ENCODE results near the gene PPP1R14B. TPM values are rescaled to one million over a fixed set of nuclear protein-coding genes. Genes with fewer than 3 reads are reported as not detected.
"Not testable (repeated sequence)": the region's sequence is repeated elsewhere in the genome, so short reads cannot be mapped to it uniquely, and the experiment has no call there.

The PPP1R14B gene
- total RNA-seq, 1 donor from 2014 or later, result 74.7 TPM

DNA sequence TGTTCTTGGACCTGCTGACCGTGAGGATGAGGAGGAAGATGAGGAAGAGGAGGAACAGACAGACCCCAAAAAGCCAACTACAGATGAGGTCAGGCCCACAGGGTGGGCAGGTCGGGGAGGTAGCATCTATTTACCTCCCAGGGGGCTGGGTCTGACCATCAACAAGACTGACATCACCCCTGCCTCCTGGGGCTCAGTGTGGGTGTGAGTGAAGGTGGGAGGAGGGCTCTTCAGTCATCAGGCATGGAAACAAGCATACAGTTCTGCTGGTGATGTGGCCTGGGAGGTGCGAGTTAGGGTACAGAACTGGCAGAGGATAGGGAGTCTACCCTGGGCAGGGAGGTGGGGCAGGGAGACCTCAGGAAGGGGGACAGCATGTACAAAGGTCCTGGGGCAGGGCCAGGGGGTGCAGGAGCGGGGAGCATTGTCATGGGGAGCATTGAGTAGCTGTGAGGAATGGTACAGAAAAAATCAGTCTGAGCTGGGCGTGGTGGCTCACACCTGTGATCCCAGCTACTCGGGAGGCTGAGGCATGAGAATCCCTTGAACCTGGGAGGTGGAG lies 13.5 kb upstream of the PPP1R14B start:
- no peak for DNase-seq (ENCODE audit: low spot score)

- DNase-seq (ENCODE audit: low spot score), result no peak
Measured at GRCh38 chr11:64259533-64260067, 12.9 kb upstream of the PPP1R14B start.

DNA sequence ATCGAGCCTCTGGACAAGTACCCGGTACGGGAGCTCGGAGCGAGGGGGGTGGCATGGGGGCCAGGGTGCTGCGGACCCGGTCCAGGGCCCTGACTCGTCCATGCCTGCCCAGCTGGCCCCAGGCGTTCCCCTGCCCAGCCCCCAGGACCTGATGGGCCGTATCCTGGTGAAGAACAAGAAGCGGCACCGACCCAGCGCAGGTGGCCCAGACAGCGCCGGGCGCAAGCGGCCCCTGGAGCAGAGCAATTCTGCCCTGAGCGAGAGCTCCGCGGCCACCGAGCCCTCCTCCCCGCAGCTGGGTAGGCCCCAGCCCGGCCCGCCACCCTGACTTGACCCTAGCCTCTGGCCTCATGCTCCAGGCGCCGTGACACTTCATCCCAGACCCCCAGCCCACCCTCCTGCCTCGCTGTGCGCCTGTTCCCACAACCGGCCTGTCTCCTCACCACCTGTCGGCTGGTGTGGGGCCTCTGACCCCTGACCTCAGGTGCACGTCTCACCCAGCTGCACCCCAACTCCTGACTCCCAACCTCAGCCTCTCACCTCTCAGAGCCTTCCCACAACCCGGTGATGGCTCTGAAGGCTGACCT lies 12.3 kb upstream of the PPP1R14B start:
- no peak for DNase-seq (ENCODE audit: low spot score)

DNA sequence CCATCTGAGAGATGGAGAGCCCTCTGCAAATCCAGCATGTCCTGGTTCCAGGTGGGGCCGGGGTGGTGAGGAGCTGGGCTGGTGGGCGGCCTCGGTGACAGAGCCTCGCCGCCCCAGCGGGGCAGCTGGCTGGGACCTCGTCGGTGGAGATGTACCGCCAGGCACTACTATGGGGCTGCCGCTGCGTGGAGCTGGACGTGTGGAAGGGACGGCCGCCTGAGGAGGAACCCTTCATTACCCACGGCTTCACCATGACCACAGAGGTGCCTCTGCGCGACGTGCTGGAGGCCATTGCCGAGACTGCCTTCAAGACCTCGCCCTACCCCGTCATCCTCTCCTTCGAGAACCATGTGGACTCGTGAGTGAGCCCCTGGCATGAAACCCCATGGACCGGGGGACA lies 11.6 kb upstream of the PPP1R14B start:
- no peak for DNase-seq (ENCODE audit: low spot score)

GRCh38 chr11:64256300-64256699 lies 9.6 kb upstream of the PPP1R14B start:
- DNase-seq (ENCODE audit: low spot score), result no peak

DNA sequence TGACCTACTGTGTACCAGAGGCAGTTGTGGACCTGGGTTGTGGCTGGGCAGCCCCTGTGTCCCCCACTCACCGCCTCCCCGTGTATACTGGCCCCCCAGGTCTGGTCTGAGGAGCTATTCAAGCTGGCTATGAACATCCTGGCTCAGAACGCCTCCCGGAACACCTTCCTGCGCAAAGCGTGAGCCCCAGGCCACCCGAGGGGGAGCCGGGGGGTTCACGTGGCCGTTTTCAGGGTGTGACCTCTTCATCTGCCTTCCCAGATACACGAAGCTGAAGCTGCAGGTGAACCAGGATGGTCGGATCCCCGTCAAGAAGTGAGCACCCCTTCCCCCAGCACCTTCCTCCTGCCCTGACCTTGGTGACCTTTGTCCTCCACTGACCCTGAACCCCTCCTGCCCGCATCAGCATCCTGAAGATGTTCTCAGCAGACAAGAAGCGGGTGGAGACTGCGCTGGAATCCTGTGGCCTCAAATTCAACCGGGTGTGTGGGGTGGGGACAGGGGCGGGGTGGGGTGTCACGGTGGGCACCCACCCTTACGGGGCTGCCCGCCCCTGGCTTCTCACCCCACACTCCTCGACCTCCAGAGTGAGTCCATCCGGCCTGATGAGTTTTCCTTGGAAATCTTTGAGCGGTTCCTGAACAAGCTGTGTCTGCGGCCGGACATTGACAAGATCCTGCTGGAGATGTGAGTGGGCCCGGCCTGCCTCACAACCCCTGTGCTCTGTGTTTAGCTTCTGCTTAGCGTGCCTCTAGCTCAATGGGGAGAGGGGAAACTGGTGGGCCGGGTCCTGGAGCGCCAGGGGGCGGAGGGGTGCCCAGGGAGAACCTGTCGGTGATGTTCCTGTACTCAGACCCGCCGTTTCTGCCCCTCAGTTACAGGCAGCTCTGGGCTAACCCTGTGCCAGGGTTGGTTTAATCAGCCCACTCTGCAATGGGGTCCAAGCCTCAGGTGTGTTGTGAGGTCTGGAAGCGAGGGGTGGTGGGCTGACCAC lies 8.7 kb upstream of the PPP1R14B start:
- no peak for DNase-seq (ENCODE audit: low spot score)

DNA sequence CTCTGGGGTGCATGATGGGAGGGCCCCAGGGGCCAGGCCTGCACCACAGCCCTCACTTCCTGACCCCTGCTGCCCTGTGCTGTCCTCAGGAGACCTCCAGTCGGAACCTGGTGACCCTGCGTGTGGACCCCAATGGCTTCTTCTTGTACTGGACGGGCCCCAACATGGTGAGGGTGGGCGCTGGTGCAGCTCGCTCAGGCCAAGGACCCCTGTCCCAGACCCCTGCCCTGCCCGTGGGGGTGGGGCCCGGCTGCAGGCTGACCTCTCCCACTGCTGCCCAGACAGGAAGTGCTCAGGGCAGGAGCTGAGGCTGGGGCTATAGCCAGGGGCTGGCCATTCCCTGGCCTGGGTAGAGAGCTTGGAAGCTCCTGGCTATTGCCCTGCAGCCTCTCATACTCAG lies 7.6 kb upstream of the PPP1R14B start:
- no peak for DNase-seq (ENCODE audit: low spot score)

DNA sequence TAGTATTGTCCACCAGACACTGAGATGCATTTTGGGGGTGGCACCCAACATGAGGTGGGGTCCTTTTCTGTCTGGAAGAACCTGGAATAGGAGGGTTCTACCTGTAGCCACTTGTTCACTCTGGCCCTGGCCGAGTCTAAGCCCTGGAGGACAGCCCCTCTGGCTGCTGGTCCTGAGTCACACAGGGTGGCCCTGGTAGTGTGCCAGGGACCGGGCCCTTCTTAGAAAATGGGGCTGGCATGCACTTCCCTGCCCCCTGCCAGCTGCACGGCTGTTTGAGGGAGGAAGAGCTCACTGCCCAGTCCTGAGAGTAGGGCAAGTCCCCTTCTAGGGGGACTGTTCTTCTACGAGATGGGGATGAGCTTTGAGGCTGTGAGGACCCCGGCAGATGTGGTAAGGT lies 6.7 kb upstream of the PPP1R14B start:
- DNase-seq (ENCODE audit: low spot score), result no peak

DNA sequence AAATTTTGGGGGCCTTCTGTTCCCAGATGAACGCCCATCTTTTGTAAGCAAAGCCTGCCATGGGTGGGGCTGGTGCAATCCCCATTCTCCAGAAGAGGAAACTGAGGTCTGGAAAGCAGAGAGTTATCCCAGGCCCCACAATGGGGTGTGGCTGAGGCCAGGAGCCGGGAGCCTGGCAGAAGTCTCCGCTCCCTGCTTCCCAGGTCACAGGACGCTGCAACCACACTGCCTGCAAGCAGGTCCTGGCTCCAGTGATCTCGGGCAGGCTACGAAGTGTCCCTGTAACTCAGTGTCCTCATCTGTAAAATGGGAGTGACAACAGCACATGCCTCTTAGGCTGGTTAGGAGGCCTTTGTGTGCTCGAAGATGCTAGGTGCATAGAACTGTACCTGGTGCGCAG lies 6.3 kb upstream of the PPP1R14B start:
- no peak for DNase-seq (ENCODE audit: low spot score)

GRCh38 chr11:64252003-64252872 lies 5.5 kb upstream of the PPP1R14B start:
- DNase-seq (ENCODE audit: low spot score), result no peak

GRCh38 chr11:64251753-64252002 lies 4.9 kb upstream of the PPP1R14B start:
- DNase-seq (ENCODE audit: low spot score), result no peak

DNA sequence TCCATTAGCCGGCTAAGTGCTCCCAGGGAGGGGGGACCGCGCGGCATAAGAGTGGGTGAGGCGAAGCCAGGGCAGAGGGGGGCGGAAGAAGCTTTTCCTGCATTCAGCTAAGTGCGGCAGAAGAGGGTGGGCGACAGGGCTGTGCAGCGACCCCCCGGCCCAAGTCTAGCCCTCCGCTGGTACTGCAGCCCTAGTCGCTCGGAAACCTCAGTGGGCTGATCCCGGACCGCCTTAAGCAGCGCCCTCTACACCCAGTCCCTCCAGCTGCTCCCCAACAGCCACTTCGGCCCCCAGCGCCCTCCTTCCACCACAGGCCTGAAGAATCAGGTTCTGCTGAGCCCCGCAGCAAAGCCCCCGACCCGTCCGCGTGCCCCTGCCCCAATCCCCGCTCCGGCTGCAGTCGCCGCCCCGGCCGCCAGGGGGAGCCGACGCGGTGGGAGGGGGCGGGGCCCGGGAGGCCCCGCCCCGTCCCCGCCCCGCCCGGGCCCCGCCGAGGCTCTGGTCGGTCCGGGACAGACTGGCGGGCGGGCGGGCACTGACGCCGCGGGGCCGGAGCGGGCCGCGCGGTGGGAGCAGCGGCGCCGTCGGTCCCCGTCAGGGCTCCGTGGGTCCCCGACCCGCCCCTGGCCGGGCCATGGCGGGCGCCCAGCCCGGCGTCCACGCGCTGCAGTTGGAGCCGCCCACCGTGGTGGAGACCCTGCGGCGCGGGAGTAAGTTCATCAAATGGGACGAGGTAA lies 4.4 kb upstream of the PPP1R14B start, which contains the start of gene PLCB3:
Gene PLCB3 (plus strand): TSS at position 515 of the 737 bp plus-strand sequence. CDS start 120 bp downstream, at position 635.
- no peak for DNase-seq (ENCODE audit: low spot score)

- no peak for DNase-seq (ENCODE audit: low spot score)
Measured at GRCh38 chr11:64250415-64251015, 3.8 kb upstream of the PPP1R14B start.

GRCh38 chr11:64249563-64250414 lies 3.0 kb upstream of the PPP1R14B start:
- no peak for DNase-seq (ENCODE audit: low spot score)

- DNase-seq (ENCODE audit: low spot score), result no peak
Measured at GRCh38 chr11:64249038-64249437, 2.3 kb upstream of the PPP1R14B start.

- DNase-seq (ENCODE audit: low spot score), result no peak
Measured at GRCh38 chr11:64248578-64248977, 1.8 kb upstream of the PPP1R14B start.

- DNase-seq (ENCODE audit: low spot score), result no peak
Measured at GRCh38 chr11:64247729-64248531, 1.2 kb upstream of the PPP1R14B start.

GRCh38 chr11:64246621-64246870 lies 197 bp downstream of the PPP1R14B start:
- DNase-seq (ENCODE audit: low spot score), result not testable (repeated sequence)
